Erythroblast (primary cell): ENCODE measurements around the gene PNPLA4.

Source experiments
- DNase-seq, 2 experiments: peaks; one replicate each; lab custom pipeline; 2025; lab: John Stamatoyannopoulos, UW
- GATA1 ChIP-seq: IDR thresholded peaks from 2 replicates; pipeline ENCODE4 v1.6.1; 2011; ENCODE audit warnings: low read depth, mild to moderate bottlenecking, control low read depth, low read length, moderate library complexity
- POLR2A ChIP-seq: IDR thresholded peaks from 2 replicates; pipeline ENCODE4 v1.6.1; 2011; ENCODE audit warnings: mild to moderate bottlenecking, low read length

Gene PNPLA4, protein sequence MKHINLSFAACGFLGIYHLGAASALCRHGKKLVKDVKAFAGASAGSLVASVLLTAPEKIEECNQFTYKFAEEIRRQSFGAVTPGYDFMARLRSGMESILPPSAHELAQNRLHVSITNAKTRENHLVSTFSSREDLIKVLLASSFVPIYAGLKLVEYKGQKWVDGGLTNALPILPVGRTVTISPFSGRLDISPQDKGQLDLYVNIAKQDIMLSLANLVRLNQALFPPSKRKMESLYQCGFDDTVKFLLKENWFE

DNA sequence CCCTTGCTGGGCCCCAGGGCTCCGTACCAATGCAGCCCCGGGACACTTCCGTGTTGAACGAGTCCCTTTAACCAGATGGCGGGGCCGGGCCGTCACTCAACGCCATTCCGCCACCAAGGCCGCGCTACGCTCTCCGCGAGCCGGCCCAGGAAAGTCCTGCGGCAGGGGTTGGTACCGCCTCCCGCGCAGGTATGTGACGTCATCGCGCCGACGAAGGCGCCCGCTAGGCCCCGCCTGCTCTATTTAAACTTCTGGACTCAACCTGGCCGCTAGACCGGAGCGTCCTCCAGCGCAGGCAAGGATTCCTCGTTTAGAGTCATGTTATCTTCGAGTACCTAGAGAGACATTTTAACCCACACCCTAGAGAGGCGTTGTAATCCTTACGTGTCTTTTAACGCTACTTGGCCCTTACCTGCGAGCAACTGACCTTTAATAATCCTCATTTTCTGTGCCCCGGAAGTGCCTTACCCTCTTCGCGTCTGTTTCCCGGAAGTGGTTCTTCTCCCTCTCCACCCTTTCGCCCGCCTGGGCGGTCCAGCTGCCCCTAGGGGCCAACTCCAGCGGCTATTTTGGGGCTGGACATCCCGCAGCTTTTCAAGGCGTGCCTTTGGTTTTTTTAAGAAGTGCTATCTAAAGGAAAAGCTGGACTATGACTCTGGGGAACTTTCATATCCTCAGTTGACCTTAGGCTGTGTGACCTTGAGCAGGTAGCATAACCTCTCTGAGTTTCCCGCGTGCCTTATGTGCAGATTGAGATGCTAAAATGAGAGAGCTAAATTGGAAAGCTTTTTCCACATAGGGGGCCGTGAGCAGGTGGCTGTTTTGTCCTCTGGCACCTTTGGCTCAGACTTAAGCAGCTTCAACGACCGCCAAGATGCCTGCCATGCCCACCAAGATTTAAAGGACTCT is at the start of gene PNPLA4:
Gene PNPLA4 (minus strand): TSS at position 155 of the 909 bp plus-strand sequence. CDS start 1,294 bp downstream, outside the sequence.
- DNase-seq, result peak; percentile 90 to 91
- TF ChIP-seq GATA1 (no peak), POLR2A (peak; percentile 71)

DNA sequence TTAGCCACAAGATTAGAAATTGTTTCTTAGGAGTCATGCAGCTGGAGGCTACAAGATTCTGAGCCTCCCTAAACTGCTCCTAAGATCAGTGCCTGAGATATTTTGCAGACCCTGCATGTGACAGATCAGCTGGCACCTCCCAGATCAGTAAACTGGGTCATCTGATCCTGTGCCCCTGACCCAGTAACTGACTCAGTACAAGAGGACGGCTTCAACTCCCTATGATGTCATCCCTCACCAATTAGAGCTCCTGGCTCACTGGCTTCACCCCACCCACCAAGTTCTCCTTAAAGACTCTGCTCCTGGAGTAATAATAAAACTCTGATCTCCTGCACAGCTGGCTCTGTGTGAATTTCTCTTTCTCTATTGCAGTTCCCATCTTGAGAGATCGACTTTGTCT is 45.4 kb upstream of the PNPLA4 start:
- TF ChIP-seq GATA1 (no peak), POLR2A (no peak)
- peak in 1 of 2 experiments; percentile 0 for DNase-seq

DNA sequence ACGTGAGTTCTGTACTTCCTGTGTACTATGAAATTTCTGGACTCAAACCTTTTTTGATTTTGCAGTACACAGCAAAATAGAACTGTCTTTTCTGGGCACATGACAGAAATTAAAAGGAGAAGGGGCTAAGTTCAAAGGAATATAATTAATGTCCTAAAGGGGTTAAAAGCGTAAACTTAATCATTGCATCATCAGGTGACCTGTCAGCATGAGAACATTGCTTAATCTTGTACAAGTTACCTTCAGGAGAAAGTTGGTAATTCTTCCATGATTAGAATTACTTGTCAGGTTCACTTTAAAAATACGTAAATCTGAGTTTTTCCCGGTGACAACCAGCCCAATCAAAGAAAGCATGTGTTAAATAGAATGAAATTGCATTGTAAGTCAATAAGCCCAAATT is 43.2 kb upstream of the PNPLA4 start:
- no peak for DNase-seq
- TF ChIP-seq GATA1 (no peak), POLR2A (no peak)

DNA sequence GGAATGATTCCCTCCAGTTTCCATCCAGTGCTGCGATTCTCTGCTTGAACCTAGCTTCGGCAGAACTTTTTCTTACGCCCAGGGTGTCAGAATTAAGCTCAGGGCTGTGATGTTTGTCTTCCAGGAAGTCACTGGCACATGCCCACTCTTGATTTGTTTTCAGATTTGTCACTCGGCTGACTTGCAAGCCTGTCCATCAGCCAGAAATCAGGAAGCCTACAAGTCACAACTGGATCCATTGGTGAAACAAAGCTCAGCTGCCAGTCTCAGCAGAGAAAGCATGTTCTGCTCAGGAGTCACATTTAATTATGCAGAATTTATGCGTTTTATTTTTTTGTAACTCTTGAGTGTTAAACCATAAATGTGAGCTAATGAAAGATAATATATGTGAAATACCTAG is 38.2 kb upstream of the PNPLA4 start:
- no peak for DNase-seq
- TF ChIP-seq POLR2A (no peak), GATA1 (no peak)

DNA sequence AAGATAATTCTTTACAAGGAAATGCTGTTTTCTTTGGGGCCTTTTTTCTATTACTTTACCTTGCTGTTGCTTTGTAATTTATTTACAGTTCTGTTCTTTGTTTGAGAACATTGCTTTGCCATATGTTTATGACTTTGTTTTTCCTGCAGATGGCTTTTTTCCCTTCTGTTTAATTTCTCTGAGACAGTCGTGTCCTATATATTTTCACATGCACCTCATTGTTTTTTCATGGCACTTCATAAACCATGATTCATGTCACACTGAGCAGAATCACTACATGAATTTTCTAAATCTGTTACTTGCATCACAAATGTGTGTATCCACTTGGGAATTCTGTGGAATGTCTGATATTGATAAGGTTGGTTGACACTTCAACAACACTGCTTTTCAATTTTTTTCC is 33.0 kb upstream of the PNPLA4 start:
- TF ChIP-seq POLR2A (no peak), GATA1 (no peak)
- no peak for DNase-seq

DNA sequence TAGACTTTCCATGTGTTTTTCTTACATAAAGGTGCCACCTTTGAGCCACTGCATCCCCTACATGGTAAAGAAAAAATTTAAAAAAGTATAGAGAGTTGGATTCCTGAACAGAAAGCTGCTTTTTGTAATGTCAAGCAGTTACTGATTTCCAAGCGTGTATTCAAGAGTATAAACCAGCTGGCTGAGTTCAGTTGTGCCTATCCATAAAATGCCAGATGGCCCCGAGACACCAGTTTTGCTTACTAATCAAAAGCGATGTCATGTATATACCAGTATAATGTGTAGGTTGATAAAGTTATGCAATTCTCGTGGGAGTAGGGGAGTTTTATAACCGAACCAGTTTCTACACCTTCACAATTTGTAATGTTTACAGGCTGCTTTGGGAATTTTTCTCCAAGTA is 26.2 kb upstream of the PNPLA4 start:
- DNase-seq, result no peak
- TF ChIP-seq POLR2A (no peak), GATA1 (no peak)

DNA sequence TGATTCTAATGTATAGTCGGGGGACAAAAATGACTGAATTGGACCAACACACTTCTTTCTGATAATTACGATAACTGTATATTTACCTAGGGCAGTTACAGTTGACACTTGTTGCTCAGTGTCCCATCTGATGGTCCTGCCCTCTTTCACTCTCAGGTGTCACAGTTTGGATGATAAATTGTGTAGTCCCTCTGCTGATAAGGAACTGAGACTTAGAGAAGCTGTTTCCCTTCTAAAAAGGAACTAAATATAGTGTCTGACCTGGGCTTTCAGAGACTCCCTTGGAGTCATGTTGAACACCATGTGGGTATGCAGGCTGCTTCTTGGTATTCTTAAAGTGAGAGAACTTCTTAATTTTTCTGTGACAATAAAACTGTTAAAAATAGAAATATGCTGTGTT is 23.7 kb upstream of the PNPLA4 start:
- DNase-seq, result no peak
- no peak for TF ChIP-seq GATA1
- TF ChIP-seq POLR2A, result no peak

DNA sequence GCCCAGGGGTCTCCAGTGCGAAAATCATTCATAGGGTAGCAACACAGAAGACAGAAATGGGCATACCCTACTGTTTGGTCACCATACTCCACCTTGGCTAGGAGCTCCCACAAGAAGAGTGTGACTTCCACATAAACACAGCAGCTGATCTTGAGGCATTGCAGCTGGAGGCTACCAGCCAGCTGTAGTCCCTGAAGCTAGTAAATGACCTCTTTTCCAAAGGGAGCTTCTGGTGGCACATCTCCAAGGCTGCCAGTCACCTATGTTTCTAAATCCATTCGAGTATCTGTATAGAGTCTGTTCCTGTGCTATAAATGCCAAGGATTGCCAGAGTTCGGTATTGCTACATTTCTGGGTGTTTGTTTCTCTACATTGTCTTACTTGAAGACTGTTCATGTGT is 21.3 kb upstream of the PNPLA4 start:
- TF ChIP-seq POLR2A (no peak), GATA1 (no peak)
- DNase-seq, result no peak

DNA sequence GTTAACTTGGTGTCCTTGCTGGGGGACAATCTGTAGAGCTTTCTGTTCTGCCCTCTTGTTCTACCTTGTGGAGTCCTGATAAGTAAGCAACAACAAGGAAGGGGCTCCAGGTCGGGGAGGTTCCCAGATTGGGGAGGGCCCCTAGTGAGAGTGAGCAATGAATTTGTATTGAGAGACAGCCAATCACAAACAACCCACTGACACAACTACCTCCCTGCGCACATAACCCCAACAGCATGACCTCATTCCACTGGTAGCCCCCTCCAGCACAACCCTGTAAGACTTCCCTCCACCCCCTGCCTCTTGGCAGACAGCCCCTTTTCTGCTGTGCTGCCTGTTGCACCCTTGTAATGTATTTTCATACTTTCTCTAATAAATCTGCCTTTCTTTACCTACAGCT is 19.7 kb upstream of the PNPLA4 start:
- TF ChIP-seq GATA1 (no peak), POLR2A (no peak)
- no peak for DNase-seq

DNA sequence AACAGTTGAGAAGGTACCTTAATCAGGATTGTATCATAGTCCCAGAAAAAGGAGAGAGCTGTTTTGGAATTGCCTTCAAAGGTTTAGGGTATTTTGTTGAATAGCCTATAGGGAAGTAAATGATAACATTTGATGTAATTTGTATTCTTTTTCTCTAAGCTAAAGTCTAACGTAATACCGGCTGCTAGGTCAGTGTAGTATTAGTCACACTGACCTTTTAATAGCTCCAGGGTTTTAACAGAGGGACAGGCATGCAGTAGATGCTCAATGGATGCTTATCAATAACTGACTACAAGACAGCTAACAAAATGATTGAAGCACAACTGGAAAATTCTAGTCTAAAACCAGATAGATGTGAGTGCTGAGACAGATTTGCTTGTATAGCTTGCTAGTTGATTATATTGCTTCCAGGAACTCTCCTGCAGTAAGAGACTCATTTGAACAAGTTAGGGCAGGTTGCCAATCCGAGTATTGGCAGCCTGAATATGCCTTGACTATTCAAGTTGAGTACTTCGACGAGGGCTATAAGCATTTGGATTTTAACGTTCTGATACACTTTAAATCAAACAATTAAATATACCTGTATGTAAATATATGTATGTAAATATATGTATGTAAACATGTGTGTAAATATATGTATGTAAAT is 16.5 kb upstream of the PNPLA4 start:
- no peak for TF ChIP-seq GATA1
- TF ChIP-seq POLR2A, result no peak
- DNase-seq, result no peak

DNA sequence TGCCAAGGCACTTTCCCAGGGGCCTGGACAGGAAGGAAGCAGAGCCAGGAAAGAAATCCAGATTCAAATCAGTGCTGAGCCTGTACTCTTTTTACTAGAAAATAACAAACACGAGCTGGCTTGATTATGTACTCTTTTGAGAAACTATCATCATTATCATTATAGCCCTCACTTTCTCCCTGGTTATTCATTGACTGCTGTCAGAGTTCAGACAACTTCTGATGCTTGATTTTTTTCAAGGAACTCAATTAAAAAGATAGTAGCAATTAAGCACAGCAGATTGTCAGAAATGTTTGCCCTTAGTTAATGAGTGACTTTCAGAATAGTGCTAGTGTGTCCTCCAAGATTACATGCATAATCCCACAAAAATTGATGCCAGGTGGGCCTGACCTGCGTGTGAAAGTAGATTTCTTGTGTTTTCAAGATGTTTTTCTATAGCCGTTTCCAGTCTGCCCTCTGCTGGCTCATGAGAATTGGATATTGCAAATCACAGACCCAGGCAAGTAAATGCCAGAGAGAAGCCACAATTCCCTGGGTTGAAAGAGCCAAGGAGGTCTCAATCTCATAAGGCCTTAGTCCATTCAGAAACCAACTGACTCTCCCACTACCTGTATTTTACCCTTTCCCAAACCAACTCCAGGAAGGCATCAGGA is 14.3 kb upstream of the PNPLA4 start:
- TF ChIP-seq GATA1 (no peak), POLR2A (no peak)
- no peak for DNase-seq

DNA sequence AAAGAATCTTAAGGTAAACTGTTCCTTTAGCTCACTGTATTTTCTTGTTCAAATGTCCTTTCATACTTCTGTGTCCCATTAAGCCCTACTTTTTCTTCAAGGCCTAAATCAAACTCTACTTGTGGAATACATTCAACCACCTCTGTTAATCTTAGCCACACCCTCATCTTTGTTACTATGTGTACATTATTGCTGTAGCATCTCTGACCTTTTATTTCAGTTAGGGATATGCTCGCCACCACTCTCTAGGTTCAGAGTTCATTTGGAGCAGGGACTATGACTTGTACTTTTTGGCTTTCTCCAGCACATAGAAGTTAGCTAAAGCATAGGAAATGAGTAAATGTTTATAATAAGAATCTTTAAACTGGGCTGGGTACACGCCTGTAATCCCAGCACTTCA is 6.8 kb upstream of the PNPLA4 start:
- TF ChIP-seq POLR2A (no peak), GATA1 (no peak)
- DNase-seq, result no peak

DNA sequence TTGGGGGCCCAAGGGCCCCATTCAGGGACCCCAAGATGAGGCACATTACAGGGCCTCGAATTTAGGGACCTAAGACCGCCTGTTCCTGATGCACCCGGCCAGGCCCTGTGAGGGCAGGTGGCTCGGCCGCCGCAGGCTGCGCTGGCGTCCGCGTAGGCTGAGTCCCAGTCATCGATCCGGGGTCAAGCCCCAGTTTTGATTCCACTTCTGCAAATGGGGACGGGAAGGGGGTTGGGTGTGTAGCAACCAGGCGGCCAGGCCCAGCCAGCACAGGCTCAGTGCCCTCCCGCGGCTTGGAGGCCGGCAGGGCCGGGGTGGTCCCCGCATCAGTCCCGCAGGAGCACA is 327 bp downstream of the PNPLA4 start:
- no peak for TF ChIP-seq POLR2A
- TF ChIP-seq GATA1, result no peak
- no peak for DNase-seq

DNA sequence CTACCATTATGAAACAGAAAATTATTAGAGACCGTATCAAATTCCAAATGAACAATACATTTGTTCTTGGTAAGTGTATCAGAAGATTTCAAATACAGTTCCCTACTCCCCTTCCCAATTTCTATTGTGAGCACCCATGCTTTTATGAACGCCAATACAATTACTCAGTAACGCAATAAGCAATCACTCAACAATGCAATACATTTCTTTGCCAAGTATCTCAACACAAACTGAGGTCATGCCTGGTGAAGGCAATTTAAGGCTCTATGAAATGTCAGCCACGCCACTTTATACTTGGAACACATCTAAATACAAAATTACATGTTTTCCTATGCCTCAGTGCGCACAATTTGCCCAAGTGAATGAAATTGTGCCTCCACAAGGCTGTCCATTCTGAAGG is 712 bp downstream of the PNPLA4 start:
- TF ChIP-seq GATA1 (no peak), POLR2A (no peak)
- DNase-seq, result peak in 1 of 2 experiments; percentile 7
